ENCODE results near the gene ARHGDIB. TPM values are rescaled to one million over a fixed set of nuclear protein-coding genes. Genes with fewer than 3 reads are reported as not detected.

The ARHGDIB gene
- total RNA-seq, 1 experiment from 2014 or later: 1.6 TPM

DNA sequence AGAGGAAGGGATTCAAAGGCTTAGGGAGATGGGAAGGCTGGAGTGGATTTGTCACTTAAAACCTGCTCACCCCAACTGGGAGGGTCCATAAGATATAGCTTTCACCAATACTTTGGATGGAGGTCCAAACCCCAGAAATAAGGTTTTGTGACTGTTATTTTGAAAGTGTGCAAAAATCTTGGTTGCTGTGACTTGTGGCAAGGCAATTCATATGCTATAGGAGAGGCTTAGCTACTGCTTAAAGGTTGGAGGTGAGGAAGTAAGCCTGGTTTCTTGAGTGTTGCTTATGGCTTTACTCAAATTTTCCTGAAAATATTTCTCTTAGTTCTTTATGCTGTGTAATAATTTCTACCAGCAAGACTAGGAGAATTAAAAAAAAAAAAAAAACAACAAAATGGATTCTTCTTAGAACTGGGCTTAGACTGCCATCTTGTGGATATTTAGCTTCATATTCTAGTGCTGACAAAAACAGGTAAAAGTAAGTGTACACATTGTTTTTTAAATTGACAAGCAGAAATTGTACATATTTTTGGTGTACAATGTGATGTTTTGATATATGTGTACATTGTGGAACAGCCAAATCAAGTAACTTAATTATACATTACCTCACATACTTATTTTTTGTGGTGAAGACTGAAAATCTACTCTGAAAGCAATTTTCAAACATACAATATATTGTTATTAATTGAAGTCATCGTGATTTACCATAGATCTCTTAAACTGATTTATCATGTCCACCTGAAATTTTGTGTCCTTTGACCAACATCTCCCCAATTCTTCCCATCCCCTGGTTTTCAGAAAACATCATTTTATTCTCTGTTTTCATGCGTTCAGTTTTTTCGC is 34.4 kb upstream of the ARHGDIB start:
- Mint-ChIP-seq H3K4me1 (no peaks in the 10 kb centered on the region), H3K4me3 (no peak overlapping the region), H3K27me3 (ENCODE audit: low read depth) (no peaks in the 10 kb centered on the region), H3K9me3 (peaks cover 8% of the 10 kb centered on the region), H3K27ac (no peak overlapping the region), H3K36me3 (no peaks in the 10 kb centered on the region)
- DNase-seq (ENCODE audit: low spot score) (no peak), ATAC-seq (no peak)
- TF ChIP-seq, protein P1, sequence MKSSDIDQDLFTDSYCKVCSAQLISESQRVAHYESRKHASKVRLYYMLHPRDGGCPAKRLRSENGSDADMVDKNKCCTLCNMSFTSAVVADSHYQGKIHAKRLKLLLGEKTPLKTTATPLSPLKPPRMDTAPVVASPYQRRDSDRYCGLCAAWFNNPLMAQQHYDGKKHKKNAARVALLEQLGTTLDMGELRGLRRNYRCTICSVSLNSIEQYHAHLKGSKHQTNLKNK (CRISPR knock-in tag; IDR thresholded peaks at IDR 0.05): no peak
- TF ChIP-seq, protein P2, sequence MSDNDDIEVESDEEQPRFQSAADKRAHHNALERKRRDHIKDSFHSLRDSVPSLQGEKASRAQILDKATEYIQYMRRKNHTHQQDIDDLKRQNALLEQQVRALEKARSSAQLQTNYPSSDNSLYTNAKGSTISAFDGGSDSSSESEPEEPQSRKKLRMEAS (CRISPR knock-in tag; IDR thresholded peaks at IDR 0.05): no peak
- TF ChIP-seq, protein P3, sequence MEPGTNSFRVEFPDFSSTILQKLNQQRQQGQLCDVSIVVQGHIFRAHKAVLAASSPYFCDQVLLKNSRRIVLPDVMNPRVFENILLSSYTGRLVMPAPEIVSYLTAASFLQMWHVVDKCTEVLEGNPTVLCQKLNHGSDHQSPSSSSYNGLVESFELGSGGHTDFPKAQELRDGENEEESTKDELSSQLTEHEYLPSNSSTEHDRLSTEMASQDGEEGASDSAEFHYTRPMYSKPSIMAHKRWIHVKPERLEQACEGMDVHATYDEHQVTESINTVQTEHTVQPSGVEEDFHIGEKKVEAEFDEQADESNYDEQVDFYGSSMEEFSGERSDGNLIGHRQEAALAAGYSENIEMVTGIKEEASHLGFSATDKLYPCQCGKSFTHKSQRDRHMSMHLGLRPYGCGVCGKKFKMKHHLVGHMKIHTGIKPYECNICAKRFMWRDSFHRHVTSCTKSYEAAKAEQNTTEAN (CRISPR knock-in tag; IDR thresholded peaks at IDR 0.05): no peak
- TF ChIP-seq SP1 (CRISPR knock-in tag; conservative IDR thresholded peaks at IDR 0.05): no peak
- TF ChIP-seq, protein P4, sequence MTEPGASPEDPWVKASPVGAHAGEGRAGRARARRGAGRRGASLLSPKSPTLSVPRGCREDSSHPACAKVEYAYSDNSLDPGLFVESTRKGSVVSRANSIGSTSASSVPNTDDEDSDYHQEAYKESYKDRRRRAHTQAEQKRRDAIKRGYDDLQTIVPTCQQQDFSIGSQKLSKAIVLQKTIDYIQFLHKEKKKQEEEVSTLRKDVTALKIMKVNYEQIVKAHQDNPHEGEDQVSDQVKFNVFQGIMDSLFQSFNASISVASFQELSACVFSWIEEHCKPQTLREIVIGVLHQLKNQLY (CRISPR knock-in tag; IDR thresholded peaks at IDR 0.05): no peak
- TF ChIP-seq ETV6 (CRISPR knock-in tag; IDR thresholded peaks at IDR 0.05): no peak
- TF ChIP-seq SOX15 (CRISPR knock-in tag; IDR thresholded peaks at IDR 0.05): no peak
- TF ChIP-seq, protein P5, sequence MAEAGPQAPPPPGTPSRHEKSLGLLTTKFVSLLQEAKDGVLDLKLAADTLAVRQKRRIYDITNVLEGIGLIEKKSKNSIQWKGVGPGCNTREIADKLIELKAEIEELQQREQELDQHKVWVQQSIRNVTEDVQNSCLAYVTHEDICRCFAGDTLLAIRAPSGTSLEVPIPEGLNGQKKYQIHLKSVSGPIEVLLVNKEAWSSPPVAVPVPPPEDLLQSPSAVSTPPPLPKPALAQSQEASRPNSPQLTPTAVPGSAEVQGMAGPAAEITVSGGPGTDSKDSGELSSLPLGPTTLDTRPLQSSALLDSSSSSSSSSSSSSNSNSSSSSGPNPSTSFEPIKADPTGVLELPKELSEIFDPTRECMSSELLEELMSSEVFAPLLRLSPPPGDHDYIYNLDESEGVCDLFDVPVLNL (CRISPR knock-in tag; IDR thresholded peaks at IDR 0.05; ENCODE audit: borderline replicate concordance, low read depth): no peak
- TF ChIP-seq, protein P6, sequence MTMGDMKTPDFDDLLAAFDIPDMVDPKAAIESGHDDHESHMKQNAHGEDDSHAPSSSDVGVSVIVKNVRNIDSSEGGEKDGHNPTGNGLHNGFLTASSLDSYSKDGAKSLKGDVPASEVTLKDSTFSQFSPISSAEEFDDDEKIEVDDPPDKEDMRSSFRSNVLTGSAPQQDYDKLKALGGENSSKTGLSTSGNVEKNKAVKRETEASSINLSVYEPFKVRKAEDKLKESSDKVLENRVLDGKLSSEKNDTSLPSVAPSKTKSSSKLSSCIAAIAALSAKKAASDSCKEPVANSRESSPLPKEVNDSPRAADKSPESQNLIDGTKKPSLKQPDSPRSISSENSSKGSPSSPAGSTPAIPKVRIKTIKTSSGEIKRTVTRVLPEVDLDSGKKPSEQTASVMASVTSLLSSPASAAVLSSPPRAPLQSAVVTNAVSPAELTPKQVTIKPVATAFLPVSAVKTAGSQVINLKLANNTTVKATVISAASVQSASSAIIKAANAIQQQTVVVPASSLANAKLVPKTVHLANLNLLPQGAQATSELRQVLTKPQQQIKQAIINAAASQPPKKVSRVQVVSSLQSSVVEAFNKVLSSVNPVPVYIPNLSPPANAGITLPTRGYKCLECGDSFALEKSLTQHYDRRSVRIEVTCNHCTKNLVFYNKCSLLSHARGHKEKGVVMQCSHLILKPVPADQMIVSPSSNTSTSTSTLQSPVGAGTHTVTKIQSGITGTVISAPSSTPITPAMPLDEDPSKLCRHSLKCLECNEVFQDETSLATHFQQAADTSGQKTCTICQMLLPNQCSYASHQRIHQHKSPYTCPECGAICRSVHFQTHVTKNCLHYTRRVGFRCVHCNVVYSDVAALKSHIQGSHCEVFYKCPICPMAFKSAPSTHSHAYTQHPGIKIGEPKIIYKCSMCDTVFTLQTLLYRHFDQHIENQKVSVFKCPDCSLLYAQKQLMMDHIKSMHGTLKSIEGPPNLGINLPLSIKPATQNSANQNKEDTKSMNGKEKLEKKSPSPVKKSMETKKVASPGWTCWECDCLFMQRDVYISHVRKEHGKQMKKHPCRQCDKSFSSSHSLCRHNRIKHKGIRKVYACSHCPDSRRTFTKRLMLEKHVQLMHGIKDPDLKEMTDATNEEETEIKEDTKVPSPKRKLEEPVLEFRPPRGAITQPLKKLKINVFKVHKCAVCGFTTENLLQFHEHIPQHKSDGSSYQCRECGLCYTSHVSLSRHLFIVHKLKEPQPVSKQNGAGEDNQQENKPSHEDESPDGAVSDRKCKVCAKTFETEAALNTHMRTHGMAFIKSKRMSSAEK (CRISPR knock-in tag; IDR thresholded peaks at IDR 0.05; ENCODE audit: borderline replicate concordance): no peak
- no peak for TF ChIP-seq ZNF671 (CRISPR knock-in tag; IDR thresholded peaks at IDR 0.05)
- no peak for TF ChIP-seq KAT7 (CRISPR knock-in tag; IDR thresholded peaks at IDR 0.05; ENCODE audit: borderline replicate concordance)
- no peak for TF ChIP-seq ZNF121 (CRISPR knock-in tag; IDR thresholded peaks at IDR 0.05)
- TF ChIP-seq TEAD4 (CRISPR knock-in tag; IDR thresholded peaks at IDR 0.05): no peak
- TF ChIP-seq NFE2L1 (CRISPR knock-in tag; IDR thresholded peaks at IDR 0.05): no peak
- TF ChIP-seq FOXK1 (CRISPR knock-in tag; IDR thresholded peaks at IDR 0.05): no peak
- no peak for TF ChIP-seq GRHL2 (CRISPR knock-in tag; IDR thresholded peaks at IDR 0.05; ENCODE audit: insufficient replicate concordance, severe bottlenecking)
- no peak for TF ChIP-seq TEAD1 (CRISPR knock-in tag; IDR thresholded peaks at IDR 0.05)
- no peak for TF ChIP-seq ZNF423 (CRISPR knock-in tag; IDR thresholded peaks at IDR 0.05)
- POLR2A ChIA-PET: interaction anchor here (0.5 kb wide), 1 partner anchor 274 kb away, joined by 4 read pairs; no protein-coding TSS in a partner anchor
- CTCF ChIA-PET: interaction anchor here (0.5 to 4.1 kb wide), 22 partner anchors 9 to 922 kb away, joined by 3 to 44 read pairs (median 4); partner anchors contain the start of genes ART4, C12orf60, ERP27 and RERG

Measured in WTC11 (cell line).